Neural cell (in vitro differentiated cells): ENCODE data around the gene C17orf78.

ENCODE experiments used
- EZH2 ChIP-seq: fragments of 200-600, 300-800 bp; shearing (Covaris generic), sonication (generic); IDR thresholded peaks from 2 replicates; pipeline ENCODE4 v1.6.1; 2014; ENCODE audit warnings: antibody characterized with exemption, low read length, borderline replicate concordance, mild to moderate bottlenecking; ENCODE audit not compliant: insufficient read depth, poor library complexity, severe bottlenecking
- POLR2AphosphoS5 ChIP-seq: IDR thresholded peaks from 2 replicates; pipeline ENCODE4 v1.6.1; 2012
- SMC3 ChIP-seq: fragments of 450-650 bp; conservative IDR thresholded peaks from 2 replicates; pipeline ENCODE4 v1.6.1; 2014; ENCODE audit warnings: antibody characterized with exemption, mild to moderate bottlenecking, moderate library complexity; ENCODE audit not compliant: poor library complexity
- TF ChIP-seq, protein P1 (sequence below): fragments of 450-650 bp; IDR thresholded peaks from 2 replicates; pipeline ENCODE4 v1.5.1; 2014; ENCODE audit warnings: antibody characterized with exemption, mild to moderate bottlenecking, moderate library complexity; ENCODE audit not compliant: poor library complexity, severe bottlenecking

DNA sequence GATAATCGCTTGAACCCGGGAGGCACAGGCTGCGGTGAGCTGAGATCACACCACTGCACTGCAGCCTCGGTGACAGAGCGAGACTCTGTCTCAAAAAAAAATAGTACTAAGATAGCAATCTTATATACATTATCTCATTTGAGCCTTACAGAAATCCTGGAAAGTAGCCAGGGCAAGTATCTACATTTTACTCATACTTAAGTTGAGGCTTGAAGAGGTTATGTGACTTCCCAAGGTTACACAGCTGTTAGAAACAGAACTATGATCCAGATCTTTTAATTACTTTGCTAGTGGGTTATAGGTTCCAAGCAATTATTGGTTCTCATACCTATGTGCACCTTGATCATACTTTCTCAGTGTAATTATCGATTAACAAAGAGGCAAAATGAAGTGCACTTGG is 15.4 kb downstream of the C17orf78 start:
- TF ChIP-seq, protein P1, sequence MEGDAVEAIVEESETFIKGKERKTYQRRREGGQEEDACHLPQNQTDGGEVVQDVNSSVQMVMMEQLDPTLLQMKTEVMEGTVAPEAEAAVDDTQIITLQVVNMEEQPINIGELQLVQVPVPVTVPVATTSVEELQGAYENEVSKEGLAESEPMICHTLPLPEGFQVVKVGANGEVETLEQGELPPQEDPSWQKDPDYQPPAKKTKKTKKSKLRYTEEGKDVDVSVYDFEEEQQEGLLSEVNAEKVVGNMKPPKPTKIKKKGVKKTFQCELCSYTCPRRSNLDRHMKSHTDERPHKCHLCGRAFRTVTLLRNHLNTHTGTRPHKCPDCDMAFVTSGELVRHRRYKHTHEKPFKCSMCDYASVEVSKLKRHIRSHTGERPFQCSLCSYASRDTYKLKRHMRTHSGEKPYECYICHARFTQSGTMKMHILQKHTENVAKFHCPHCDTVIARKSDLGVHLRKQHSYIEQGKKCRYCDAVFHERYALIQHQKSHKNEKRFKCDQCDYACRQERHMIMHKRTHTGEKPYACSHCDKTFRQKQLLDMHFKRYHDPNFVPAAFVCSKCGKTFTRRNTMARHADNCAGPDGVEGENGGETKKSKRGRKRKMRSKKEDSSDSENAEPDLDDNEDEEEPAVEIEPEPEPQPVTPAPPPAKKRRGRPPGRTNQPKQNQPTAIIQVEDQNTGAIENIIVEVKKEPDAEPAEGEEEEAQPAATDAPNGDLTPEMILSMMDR = no peak
- TF ChIP-seq EZH2 = no peak
- TF ChIP-seq POLR2AphosphoS5 = no peak
- TF ChIP-seq SMC3 = no peak
